ENCODE measurements around the gene EDA. TPM values are rescaled to one million over a fixed set of nuclear protein-coding genes. Genes with fewer than 3 reads are reported as not detected.

EDA gene
- 1 to 10 TPM; 3.3 to 4.2 TPM for total RNA-seq

DNA sequence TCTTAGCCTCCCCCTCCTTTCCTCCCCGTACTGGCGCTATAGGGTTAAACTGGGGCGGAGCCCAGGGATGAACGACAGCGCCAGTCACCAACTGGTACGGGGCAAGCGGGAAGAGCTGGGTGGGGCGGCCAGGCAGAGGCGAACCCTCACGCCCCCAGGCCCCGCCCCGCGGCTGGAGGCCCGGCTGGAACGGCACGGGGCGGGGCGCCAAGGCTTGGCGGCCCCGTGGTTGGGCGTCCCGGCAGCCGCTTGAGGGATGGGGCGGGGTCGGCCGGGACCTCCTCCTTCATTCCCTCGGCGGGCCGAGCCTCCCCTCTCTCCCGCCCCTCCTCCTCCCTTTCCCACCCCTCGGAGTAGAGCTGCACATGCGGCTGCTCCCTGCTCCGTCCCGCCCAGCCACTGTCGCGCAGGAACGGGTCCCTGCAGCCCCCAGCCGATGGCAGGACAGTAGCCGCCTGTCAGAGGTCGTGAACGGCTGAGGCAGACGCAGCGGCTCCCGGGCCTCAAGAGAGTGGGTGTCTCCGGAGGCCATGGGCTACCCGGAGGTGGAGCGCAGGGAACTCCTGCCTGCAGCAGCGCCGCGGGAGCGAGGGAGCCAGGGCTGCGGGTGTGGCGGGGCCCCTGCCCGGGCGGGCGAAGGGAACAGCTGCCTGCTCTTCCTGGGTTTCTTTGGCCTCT, at the start of gene EDA:
TSS of gene EDA (plus strand) at position 335 of the 678 bp plus-strand sequence.
- peak; percentile 80 for DNase-seq
- Mint-ChIP-seq H3K36me3 (no peaks in the 10 kb centered on the region), H3K9me3 (no peaks in the 10 kb centered on the region), H3K4me1 (ENCODE audit: low read depth) (peaks cover 19% of the 10 kb centered on the region), H3K4me3 (peak within 1 kb of the TSS; percentile 79), H3K27ac (no peak within 1 kb of the TSS), H3K27me3 (peaks cover 4% of the 10 kb centered on the region)
- ChIA-PET CTCF (no interaction called here), POLR2A (no interaction called here)
- intact Hi-C loops (cut with micrococcal nuclease), result loop anchor here (5.0 kb wide), 5 partner anchors 124 to 789 kb away; partner anchors contain the start of genes EFNB1 and IGBP1

DNA sequence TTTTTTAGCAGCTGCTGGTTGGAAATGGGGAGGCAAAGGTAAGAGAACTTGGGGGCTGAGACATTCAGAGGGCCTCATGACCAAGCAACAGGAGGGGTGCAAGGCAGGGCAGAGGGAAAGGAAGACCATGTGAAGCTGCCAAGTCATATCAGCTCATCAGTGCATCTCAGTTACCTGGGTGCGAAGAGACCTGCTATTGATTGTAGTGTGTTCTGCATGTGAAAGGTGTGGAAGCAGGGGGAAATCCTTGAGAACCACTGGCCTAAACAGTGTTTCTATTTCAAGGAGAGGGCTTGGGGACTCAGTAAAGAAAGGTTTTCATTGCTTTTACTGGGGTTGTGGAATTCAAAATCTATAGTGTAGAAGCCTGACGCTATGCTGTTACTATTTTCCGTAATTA, 47.1 kb upstream of the EDA start:
- ChIA-PET CTCF (no interaction called here), POLR2A (no interaction called here)
- Mint-ChIP-seq H3K4me1 (ENCODE audit: low read depth) (no peaks in the 10 kb centered on the region), H3K27ac (no peak overlapping the region), H3K9me3 (no peaks in the 10 kb centered on the region), H3K36me3 (no peaks in the 10 kb centered on the region), H3K4me3 (no peak overlapping the region), H3K27me3 (no peaks in the 10 kb centered on the region)
- intact Hi-C loops (cut with micrococcal nuclease), result no loop called here
- no peak for DNase-seq

DNA sequence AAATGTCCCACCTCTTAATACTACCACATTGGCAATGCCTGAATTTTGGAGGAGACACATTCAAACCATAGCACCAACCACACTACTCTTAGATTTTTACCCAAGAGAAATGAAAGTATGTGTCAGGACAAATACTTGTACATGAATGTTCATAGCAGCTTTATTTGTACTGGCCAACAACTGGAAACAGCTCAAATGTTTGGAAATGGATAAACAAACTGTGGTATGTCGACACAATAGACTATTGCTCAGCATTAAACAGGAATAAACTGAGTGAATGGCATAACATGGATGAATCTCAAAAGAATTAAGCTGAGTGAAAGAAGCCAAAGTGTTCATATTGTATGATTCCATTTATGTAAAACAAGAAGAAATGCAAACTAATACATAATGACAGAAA, 18.5 kb upstream of the EDA start:
- peaks cover 3% of the 10 kb centered on the region for H3K27me3 Mint-ChIP-seq
- H3K27ac Mint-ChIP-seq, result no peak overlapping the region
- no peak overlapping the region for H3K4me3 Mint-ChIP-seq
- DNase-seq, result no peak
- ChIA-PET POLR2A (no interaction called here), CTCF (no interaction called here)
- no peaks in the 10 kb centered on the region for H3K36me3 Mint-ChIP-seq
- no peaks in the 10 kb centered on the region for H3K4me1 Mint-ChIP-seq (ENCODE audit: low read depth)
- no peaks in the 10 kb centered on the region for H3K9me3 Mint-ChIP-seq
- intact Hi-C loops (cut with micrococcal nuclease), result no loop called here

DNA sequence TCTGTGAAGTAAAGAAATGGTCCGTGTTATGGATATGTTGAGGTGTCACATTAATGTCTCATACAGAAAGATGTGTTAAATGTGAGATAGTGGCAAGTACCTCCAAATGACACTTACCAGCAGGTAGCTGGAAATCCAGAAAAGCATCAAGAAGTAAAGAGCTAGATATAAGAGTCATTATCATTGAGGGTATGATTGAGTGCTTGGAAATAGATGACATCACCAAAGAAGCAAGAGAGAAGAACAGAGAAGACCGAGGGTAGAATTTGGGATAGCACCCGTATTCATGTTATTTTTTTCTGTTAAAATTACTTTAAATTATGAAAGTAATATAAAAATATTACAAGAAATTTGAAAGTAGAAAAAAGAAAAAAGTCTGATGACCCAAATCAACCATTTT, 15.7 kb upstream of the EDA start:
- no peak for DNase-seq
- Mint-ChIP-seq H3K9me3 (no peaks in the 10 kb centered on the region), H3K27me3 (no peaks in the 10 kb centered on the region), H3K4me1 (ENCODE audit: low read depth) (no peaks in the 10 kb centered on the region), H3K27ac (no peak overlapping the region), H3K4me3 (no peak overlapping the region), H3K36me3 (no peaks in the 10 kb centered on the region)
- ChIA-PET POLR2A (no interaction called here), CTCF (no interaction called here)
- intact Hi-C loops (cut with micrococcal nuclease), result no loop called here

DNA sequence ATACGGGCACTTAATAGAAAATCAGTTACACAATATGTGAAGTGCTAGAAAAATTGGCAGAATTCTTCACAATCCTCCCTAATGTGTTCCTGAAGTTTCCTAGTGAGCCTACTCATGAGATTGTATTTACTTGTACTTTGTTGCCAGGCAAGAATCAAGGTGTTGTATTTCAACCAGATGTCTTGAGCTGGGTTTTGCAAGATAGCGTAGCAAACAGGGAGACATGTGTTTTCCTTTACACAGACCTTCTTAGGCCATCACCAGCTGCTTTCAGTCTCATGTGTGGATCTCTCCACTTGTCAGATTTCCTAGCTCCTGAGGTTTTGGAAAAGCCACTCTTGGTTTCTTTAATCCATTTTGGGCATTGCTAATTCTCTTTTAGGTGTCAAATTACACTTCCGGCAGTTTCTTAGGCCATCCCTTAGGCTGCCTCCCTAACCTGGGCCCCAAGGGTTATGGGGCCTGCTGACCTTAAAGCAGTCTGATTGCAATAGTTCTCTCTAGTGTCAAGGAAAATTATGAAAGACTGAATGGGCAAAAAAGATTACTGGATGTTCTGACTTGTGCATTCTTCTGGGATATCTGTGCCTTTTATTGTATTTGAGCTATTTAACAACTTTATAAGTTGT, 12.2 kb upstream of the EDA start:
- POLR2A ChIA-PET, result interaction anchor here (0.6 kb wide), 1 partner anchor 332 kb away, joined by 3 read pairs; no protein-coding TSS in a partner anchor
- no peak for DNase-seq
- CTCF ChIA-PET, result no interaction called here

DNA sequence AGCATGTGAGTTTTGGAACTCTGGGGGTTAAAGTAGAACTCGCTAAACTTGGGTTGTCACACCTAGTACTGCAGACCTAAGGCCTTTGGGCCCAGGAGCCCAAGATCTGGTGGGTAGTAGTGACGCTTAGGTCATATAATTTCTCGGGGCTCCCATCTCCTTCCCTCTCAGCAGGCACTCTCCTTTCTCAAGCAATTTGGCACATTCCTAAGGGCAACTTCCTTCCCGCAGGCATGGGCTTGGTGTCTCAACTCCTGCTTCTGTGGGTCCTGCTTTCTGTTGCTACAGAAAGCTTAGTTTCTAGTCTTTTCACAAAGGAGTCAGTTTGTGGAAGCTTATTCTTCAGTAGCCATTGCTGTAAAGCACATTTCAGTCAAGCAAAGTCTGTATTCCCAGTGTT, 10.4 kb upstream of the EDA start:
- H3K27ac Mint-ChIP-seq, result no peak overlapping the region
- no peaks in the 10 kb centered on the region for H3K9me3 Mint-ChIP-seq
- no peak for DNase-seq
- no peaks in the 10 kb centered on the region for H3K4me1 Mint-ChIP-seq (ENCODE audit: low read depth)
- POLR2A ChIA-PET, result no interaction called here
- intact Hi-C loops (cut with micrococcal nuclease), result no loop called here
- H3K4me3 Mint-ChIP-seq, result no peak overlapping the region
- H3K27me3 Mint-ChIP-seq, result no peaks in the 10 kb centered on the region
- CTCF ChIA-PET, result interaction anchor here (2.1 kb wide), 1 partner anchor 13 kb away, joined by 7 read pairs; no protein-coding TSS in a partner anchor
- no peaks in the 10 kb centered on the region for H3K36me3 Mint-ChIP-seq

More for the DNA sequence above, 12.2 kb upstream of the EDA start:
- no peaks in the 10 kb centered on the region for H3K4me1 Mint-ChIP-seq (ENCODE audit: low read depth)
- no peaks in the 10 kb centered on the region for H3K36me3 Mint-ChIP-seq
- no peaks in the 10 kb centered on the region for H3K27me3 Mint-ChIP-seq
- no peaks in the 10 kb centered on the region for H3K9me3 Mint-ChIP-seq
- intact Hi-C loops (cut with micrococcal nuclease), result no loop called here
- no peak overlapping the region for H3K4me3 Mint-ChIP-seq
- H3K27ac Mint-ChIP-seq, result no peak overlapping the region

DNA sequence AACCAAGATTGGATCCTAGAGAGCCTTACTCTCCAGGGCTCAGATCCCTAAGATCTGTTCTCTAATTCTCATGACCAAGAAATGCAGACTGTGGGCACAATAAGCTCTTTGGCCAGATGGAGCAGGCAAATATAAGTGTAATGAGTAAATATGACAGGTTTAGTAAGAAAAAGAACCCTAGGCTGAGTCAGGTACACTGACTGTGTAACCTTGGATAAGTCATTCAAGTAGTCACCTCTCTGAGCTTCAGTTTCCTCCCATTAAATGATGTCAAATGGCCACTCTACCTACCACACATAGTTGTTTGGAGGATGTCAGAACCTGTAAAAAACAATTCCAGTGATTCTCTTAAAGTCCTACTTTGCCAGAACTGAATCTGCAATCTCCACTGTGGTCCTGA, 8.3 kb upstream of the EDA start:
- no peaks in the 10 kb centered on the region for H3K27me3 Mint-ChIP-seq
- no peak for DNase-seq
- no peaks in the 10 kb centered on the region for H3K36me3 Mint-ChIP-seq
- no peaks in the 10 kb centered on the region for H3K4me1 Mint-ChIP-seq (ENCODE audit: low read depth)
- H3K9me3 Mint-ChIP-seq, result no peaks in the 10 kb centered on the region
- CTCF ChIA-PET, result interaction anchor here (2.1 kb wide), 1 partner anchor 11 kb away, joined by 7 read pairs; no protein-coding TSS in a partner anchor
- intact Hi-C loops (cut with micrococcal nuclease), result no loop called here
- no peak overlapping the region for H3K4me3 Mint-ChIP-seq
- no peak overlapping the region for H3K27ac Mint-ChIP-seq
- POLR2A ChIA-PET, result no interaction called here

DNA sequence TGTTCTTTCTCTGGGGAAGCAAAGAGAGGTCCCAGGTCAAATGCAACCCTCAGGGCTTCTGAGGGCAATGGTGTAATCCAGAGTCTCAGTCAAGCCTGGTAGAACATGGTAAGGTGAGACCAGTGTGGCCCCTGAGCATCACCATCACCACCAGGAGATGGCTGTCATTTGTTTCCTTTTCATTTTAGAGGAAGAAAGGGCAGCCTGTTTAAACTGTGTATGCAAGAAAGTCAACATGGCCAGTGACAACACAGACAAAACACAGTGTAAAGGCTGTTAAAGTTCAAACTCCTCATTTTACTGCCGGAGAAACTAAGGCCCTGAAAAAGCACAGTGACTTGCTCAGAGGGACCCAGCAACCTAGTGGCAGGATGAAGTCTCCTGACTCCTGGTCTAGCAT, 2.0 kb upstream of the EDA start:
- Mint-ChIP-seq H3K27ac (no peak overlapping the region), H3K4me3 (no peak overlapping the region), H3K27me3 (peaks cover 4% of the 10 kb centered on the region), H3K36me3 (no peaks in the 10 kb centered on the region), H3K9me3 (no peaks in the 10 kb centered on the region), H3K4me1 (ENCODE audit: low read depth) (peaks cover 4% of the 10 kb centered on the region)
- no peak for DNase-seq
- ChIA-PET CTCF (no interaction called here), POLR2A (no interaction called here)
- intact Hi-C loops (cut with micrococcal nuclease), result no loop called here

DNA sequence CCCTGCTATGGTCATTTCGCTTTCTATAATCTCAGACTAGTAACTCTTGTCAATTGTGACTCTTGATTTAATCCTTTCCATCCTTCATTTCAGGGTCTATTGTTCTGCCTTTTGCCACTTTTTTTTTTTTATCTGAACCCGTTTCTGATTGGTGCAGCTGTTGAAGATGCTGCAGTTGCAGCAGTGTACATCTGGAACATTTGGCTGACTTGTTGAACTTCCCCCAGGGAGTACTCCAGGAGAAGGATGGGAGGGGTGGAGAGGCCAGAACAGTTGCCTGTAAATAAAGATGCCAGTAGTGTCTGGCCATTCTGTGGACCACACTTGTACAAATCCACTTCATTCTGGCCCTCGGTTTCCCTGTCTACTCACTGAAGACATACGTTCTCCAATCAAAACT, 1.0 kb upstream of the EDA start:
- H3K9me3 Mint-ChIP-seq, result no peaks in the 10 kb centered on the region
- POLR2A ChIA-PET, result no interaction called here
- CTCF ChIA-PET, result no interaction called here
- intact Hi-C loops (cut with micrococcal nuclease), result loop anchor here (5.0 kb wide), 5 partner anchors 123 to 788 kb away; partner anchors contain the start of genes EFNB1 and IGBP1
- peaks cover 4% of the 10 kb centered on the region for H3K27me3 Mint-ChIP-seq
- DNase-seq, result no peak
- no peak overlapping the region for H3K27ac Mint-ChIP-seq
- H3K4me3 Mint-ChIP-seq, result no peak overlapping the region
- peaks cover 12% of the 10 kb centered on the region for H3K4me1 Mint-ChIP-seq (ENCODE audit: low read depth)
- H3K36me3 Mint-ChIP-seq, result no peaks in the 10 kb centered on the region

DNA sequence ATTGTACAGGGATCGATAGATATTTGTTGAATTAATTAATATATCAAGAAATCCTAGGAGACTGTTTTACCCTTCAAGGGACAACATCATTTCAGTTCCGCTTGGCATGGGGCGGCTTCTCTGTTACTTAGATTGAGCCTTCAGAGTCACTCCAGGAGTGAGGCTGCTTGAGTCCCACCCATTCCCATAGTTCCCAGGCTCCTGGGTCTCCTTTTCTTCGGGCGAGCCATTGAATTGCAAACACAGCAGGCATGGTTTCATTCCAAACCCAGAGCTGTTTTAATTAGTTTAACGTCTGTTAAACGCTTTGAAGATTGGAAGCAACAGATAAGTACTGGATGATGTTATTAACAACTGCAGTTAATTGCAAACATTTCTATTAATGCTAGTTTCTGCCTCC, 571 bp upstream of the EDA start:
- H3K36me3 Mint-ChIP-seq, result no peaks in the 10 kb centered on the region
- peaks cover 14% of the 10 kb centered on the region for H3K4me1 Mint-ChIP-seq (ENCODE audit: low read depth)
- intact Hi-C loops (cut with micrococcal nuclease), result loop anchor here (5.0 kb wide), 5 partner anchors 123 to 788 kb away; partner anchors contain the start of genes EFNB1 and IGBP1
- POLR2A ChIA-PET, result no interaction called here
- no peak for DNase-seq
- CTCF ChIA-PET, result no interaction called here
- H3K4me3 Mint-ChIP-seq, result peak overlapping the region; percentile 40
- no peaks in the 10 kb centered on the region for H3K9me3 Mint-ChIP-seq
- no peak overlapping the region for H3K27ac Mint-ChIP-seq
- peaks cover 4% of the 10 kb centered on the region for H3K27me3 Mint-ChIP-seq

DNA sequence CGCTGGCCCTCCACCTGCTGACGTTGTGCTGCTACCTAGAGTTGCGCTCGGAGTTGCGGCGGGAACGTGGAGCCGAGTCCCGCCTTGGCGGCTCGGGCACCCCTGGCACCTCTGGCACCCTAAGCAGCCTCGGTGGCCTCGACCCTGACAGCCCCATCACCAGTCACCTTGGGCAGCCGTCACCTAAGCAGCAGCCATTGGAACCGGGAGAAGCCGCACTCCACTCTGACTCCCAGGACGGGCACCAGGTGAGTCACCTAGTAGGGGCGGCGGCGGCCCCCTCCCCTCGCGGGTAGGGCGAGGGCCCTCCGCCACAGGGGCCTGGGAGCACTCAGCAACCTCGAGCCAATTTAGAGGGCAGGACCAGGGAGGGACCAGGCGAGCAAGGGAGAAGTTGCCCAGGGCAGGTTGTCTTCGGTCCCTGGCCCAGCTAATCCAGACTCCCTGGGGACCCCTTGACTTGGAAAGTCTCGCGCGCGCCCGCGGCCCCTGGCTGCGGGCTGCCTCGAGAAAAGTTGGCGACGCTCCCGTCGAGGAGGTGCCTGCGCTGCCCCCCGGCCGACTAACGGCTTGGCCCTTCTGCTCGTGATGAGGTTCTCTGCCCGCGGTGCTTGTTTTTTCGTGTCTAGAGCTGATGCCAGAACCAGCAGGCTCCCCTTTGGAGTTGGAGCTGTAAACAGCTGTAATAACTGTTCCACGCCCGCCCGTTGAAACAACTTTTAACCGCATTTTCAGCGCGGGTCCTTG, 717 bp downstream of the EDA start:
- H3K36me3 Mint-ChIP-seq, result no peaks in the 10 kb centered on the region
- peaks cover 4% of the 10 kb centered on the region for H3K27me3 Mint-ChIP-seq
- peaks cover 24% of the 10 kb centered on the region for H3K4me1 Mint-ChIP-seq (ENCODE audit: low read depth)
- ChIA-PET POLR2A (no interaction called here), CTCF (interaction anchor here (1.0 to 2.0 kb wide), 2 partner anchors 414 to 481 kb away, joined by 3 to 6 read pairs; no protein-coding TSS in a partner anchor)
- intact Hi-C loops (cut with micrococcal nuclease), result loop anchor here (5.0 kb wide), 5 partner anchors 124 to 789 kb away; partner anchors contain the start of genes EFNB1 and IGBP1
- peak overlapping the region; percentile 79 for H3K4me3 Mint-ChIP-seq
- DNase-seq, result peak; percentile 22
- no peaks in the 10 kb centered on the region for H3K9me3 Mint-ChIP-seq
- H3K27ac Mint-ChIP-seq, result no peak overlapping the region

DNA sequence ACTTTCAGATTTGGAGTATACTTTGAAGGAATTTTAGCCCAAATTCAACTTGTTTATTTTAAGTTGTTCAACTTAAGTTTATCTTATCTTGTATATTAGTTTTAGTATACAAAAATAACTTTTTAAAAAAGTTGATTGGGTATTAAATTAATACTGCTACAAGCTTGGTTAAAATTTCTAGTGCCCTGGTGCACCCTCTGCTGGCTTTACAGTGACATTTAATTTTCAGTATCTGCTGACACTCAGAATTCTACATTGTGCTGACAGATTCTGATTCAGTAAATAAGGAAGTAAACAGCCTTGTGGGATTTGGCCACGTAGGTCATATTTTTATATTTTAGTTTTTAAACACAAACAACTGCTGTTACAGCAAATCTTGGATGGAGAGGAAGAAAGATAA, 2.9 kb downstream of the EDA start:
- H3K27ac Mint-ChIP-seq, result no peak overlapping the region
- intact Hi-C loops (cut with micrococcal nuclease), result loop anchor here (2.0 to 5.0 kb wide), 7 partner anchors 80 to 792 kb away; partner anchors contain the start of genes EFNB1, IGBP1 and KIF4A
- H3K4me1 Mint-ChIP-seq (ENCODE audit: low read depth), result peaks cover 24% of the 10 kb centered on the region
- H3K27me3 Mint-ChIP-seq, result peaks cover 4% of the 10 kb centered on the region
- ChIA-PET CTCF (interaction anchor here (0.8 to 2.5 kb wide), 6 partner anchors 12 to 479 kb away, joined by 3 to 14 read pairs (median 5); no protein-coding TSS in a partner anchor), POLR2A (no interaction called here)
- peak; percentile 11 for DNase-seq
- H3K9me3 Mint-ChIP-seq, result no peaks in the 10 kb centered on the region
- no peak overlapping the region for H3K4me3 Mint-ChIP-seq
- H3K36me3 Mint-ChIP-seq, result no peaks in the 10 kb centered on the region

Data from activated CD4-positive, alpha-beta memory T cell treated with anti-CD3 and anti-CD28 coated beads for 36 hours (primary cell).